ENCODE measurements around the gene NKAIN2. TPM values are rescaled to one million over a fixed set of nuclear protein-coding genes. Genes with fewer than 3 reads are reported as not detected.

NKAIN2 gene
- polyA plus RNA-seq, 3 donors, result 20.2 to 32.0 (median 22.2) TPM

- DNase-seq (ENCODE audit: low read depth in 3 of 3, low spot score in 2 of 3), result no peak
Observed at GRCh38 chr6:124859366-124859765, 1055.7 kb downstream of the NKAIN2 start.

GRCh38 chr6:124866040-124866439, 1062.4 kb downstream of the NKAIN2 start:
- no peak for DNase-seq (ENCODE audit: low read depth in 3 of 3, low spot score in 2 of 3)

GRCh38 chr6:124867121-124867520, 1063.5 kb downstream of the NKAIN2 start:
- no peak for DNase-seq (ENCODE audit: low read depth in 3 of 3, low spot score in 2 of 3)

GRCh38 chr6:124868481-124868880, 1064.8 kb downstream of the NKAIN2 start:
- DNase-seq (ENCODE audit: low read depth in 3 of 3, low spot score in 2 of 3), result no peak

- DNase-seq (ENCODE audit: low read depth in 3 of 3, low spot score in 2 of 3), result no peak
Observed at GRCh38 chr6:124869416-124869815, 1065.8 kb downstream of the NKAIN2 start.

- DNase-seq (ENCODE audit: low read depth in 3 of 3, low spot score in 2 of 3), result no peak
Observed at GRCh38 chr6:124870611-124871459, 1067.2 kb downstream of the NKAIN2 start.

- DNase-seq (ENCODE audit: low read depth in 3 of 3, low spot score in 2 of 3), result no peak
Observed at GRCh38 chr6:124872361-124873065, 1068.8 kb downstream of the NKAIN2 start.

GRCh38 chr6:124873066-124873410, 1069.4 kb downstream of the NKAIN2 start:
- no peak for DNase-seq (ENCODE audit: low read depth in 3 of 3, low spot score in 2 of 3)

Other genes with a start within 250 kb of the NKAIN2 start
- gene TRDN, start 166.9 kb upstream of the NKAIN2 start, polyA plus RNA-seq (ENCODE audit: insufficient read length in 3 of 3), result 1 to 10 TPM; 2.6 to 6.8 (median 2.7) TPM

Measured in right renal cortex interstitium (tissue), 3 donors.